GM23338 (cell line): ENCODE data around the gene CALML5. TPM values are rescaled to one million over a fixed set of nuclear protein-coding genes. Genes with fewer than 3 reads are reported as not detected.

Source experiments
- ATAC-seq: fragments of 200-7000 bp; cut with Tn5 transposase; 3 replicates; pipeline ENCODE4 v1.9.1; 2020
- DNase-seq: peaks from one replicate; pipeline ENCODE4 v3.0.0-alpha.2; 2015; ENCODE audit warnings: low spot score
- H2AFZ ChIP-seq: fragments of 200-600 bp; sonication (generic); 2 replicates; pipeline ENCODE4 v1.8.0; 2016; ENCODE audit warnings: antibody characterized with exemption, mild to moderate bottlenecking, moderate library complexity
- H3F3A ChIP-seq: fragments of 200-600 bp; sonication (generic); replicated peaks from 2 replicates; pipeline ENCODE4 v1.8.0; 2017; ENCODE audit warnings: antibody characterized with exemption, mixed run types, low read depth
- H3K27ac ChIP-seq: fragments of 200-600 bp; sonication (generic); 2 replicates; pipeline ENCODE4 v1.6.1; 2016; ENCODE audit warnings: low read depth
- H3K27me3 ChIP-seq: fragments of 200-600 bp; sonication (generic); 2 replicates; pipeline ENCODE4 v1.8.0; 2016; ENCODE audit warnings: mild to moderate bottlenecking, mixed run types, moderate library complexity; ENCODE audit not compliant: insufficient read depth
- H3K36me3 ChIP-seq: fragments of 200-600 bp; sonication (generic); 2 replicates; pipeline ENCODE4 v1.8.0; 2016; ENCODE audit warnings: mild to moderate bottlenecking; ENCODE audit not compliant: insufficient read depth
- H3K4me1 ChIP-seq: fragments of 200-600 bp; sonication (generic); 2 replicates; pipeline ENCODE4 v1.8.0; 2016; ENCODE audit warnings: mild to moderate bottlenecking, moderate library complexity; ENCODE audit not compliant: insufficient read depth
- H3K4me2 ChIP-seq: fragments of 200-600 bp; sonication (generic); 2 replicates; pipeline ENCODE4 v1.7.1; 2017; ENCODE audit warnings: mixed run types
- H3K4me3 ChIP-seq: fragments of 200-600 bp; sonication (generic); 2 replicates; pipeline ENCODE4 v1.6.1; 2016; ENCODE audit warnings: mixed run types
- H3K79me2 ChIP-seq: fragments of 200-600 bp; sonication (generic); replicated peaks from 2 replicates; pipeline ENCODE4 v1.8.0; 2017; ENCODE audit warnings: mild to moderate bottlenecking; ENCODE audit not compliant: insufficient read depth
- H3K9me2 ChIP-seq: fragments of 200-600 bp; sonication (generic); 2 replicates; pipeline ENCODE4 v1.8.0; 2017; ENCODE audit not compliant: insufficient read depth
- H4K20me1 ChIP-seq: fragments of 200-600 bp; sonication (generic); replicated peaks from 2 replicates; pipeline ENCODE4 v1.8.0; 2017; ENCODE audit warnings: mild to moderate bottlenecking; ENCODE audit not compliant: insufficient read depth
- H3K27ac Mint-ChIP-seq: 2 replicates; pipeline ENCODE4 v1.8.0; 2020; ENCODE audit warnings: inconsistent platforms, mild to moderate bottlenecking, moderate library complexity, mixed read lengths
- H3K27me3 Mint-ChIP-seq: 3 replicates; pipeline ENCODE4 v1.8.0; 2022; ENCODE audit warnings: low read depth, mild to moderate bottlenecking, moderate library complexity, mixed read lengths, inconsistent platforms; ENCODE audit not compliant: insufficient read depth, poor library complexity
- H3K36me3 Mint-ChIP-seq: 3 replicates; pipeline ENCODE4 v1.8.0; 2021; ENCODE audit warnings: low read depth, mild to moderate bottlenecking, inconsistent platforms, moderate library complexity, mixed read lengths
- H3K4me1 Mint-ChIP-seq: 3 replicates; pipeline ENCODE4 v1.8.0; 2020; ENCODE audit warnings: mild to moderate bottlenecking, inconsistent platforms, mixed read lengths
- H3K4me3 Mint-ChIP-seq: 3 replicates; pipeline ENCODE4 v1.8.0; 2021; ENCODE audit warnings: moderate library complexity, mild to moderate bottlenecking, inconsistent platforms, mixed read lengths
- H3K9me3 Mint-ChIP-seq: 3 replicates; pipeline ENCODE4 v1.8.0; 2020; ENCODE audit warnings: moderate library complexity, mild to moderate bottlenecking, inconsistent platforms, mixed read lengths
- CREB1 ChIP-seq: fragments of 250-450 bp; sonication (Bioruptor Pico); IDR thresholded peaks from 2 replicates; pipeline ENCODE4 v1.5.0; 2020; ENCODE audit warnings: low read depth, mild to moderate bottlenecking, moderate library complexity
- CTCF ChIP-seq, 2 experiments: fragments of 200-600 bp in 1 of 2; sonication (generic) in 1 of 2; conservative IDR thresholded peaks; 2 replicates each; pipeline versions ENCODE4 v1.5.1 to v1.6.1; 2016 to 2017; ENCODE audit warnings: antibody characterized with exemption in 2 of 2, low read depth in 2 of 2, mild to moderate bottlenecking in 2 of 2, moderate library complexity in 1 of 2
- ETS1 ChIP-seq: IDR thresholded peaks from 2 replicates; pipeline ENCODE4 v1.6.1; 2016; ENCODE audit warnings: antibody characterized with exemption
- EZH2 ChIP-seq: fragments of 200-600 bp; sonication (generic); IDR thresholded peaks from one replicate; pipeline ENCODE4 v1.8.0; 2017; ENCODE audit warnings: antibody characterized with exemption, mild to moderate bottlenecking, low read depth; ENCODE audit not compliant: unreplicated experiment
- EZH2phosphoT487 ChIP-seq: fragments of 200-600 bp; sonication (generic); IDR thresholded peaks from one replicate; pipeline ENCODE4 v1.8.1; 2018; ENCODE audit warnings: antibody characterized with exemption; ENCODE audit not compliant: unreplicated experiment
- JUNB ChIP-seq: IDR thresholded peaks from one replicate; pipeline ENCODE4 v1.6.1; 2016; ENCODE audit warnings: antibody characterized with exemption; ENCODE audit not compliant: unreplicated experiment
- NANOG ChIP-seq: IDR thresholded peaks from 2 replicates; pipeline ENCODE4 v1.6.1; 2016; ENCODE audit warnings: antibody characterized with exemption, borderline replicate concordance
- POLR2AphosphoS5 ChIP-seq: IDR thresholded peaks from 2 replicates; pipeline ENCODE4 v1.6.1; 2016; ENCODE audit warnings: antibody characterized with exemption, low read depth
- REST ChIP-seq: IDR thresholded peaks from one replicate; pipeline ENCODE4 v1.6.1; 2018; ENCODE audit warnings: antibody characterized with exemption; ENCODE audit not compliant: unreplicated experiment
- STAT1 ChIP-seq: IDR thresholded peaks from one replicate; pipeline ENCODE4 v1.6.1; 2016; ENCODE audit warnings: antibody characterized with exemption; ENCODE audit not compliant: unreplicated experiment
- ZNF114 ChIP-seq: fragments of 250-450 bp; sonication (Bioruptor Pico); IDR thresholded peaks from 2 replicates; pipeline ENCODE4 v1.5.0; 2020; ENCODE audit warnings: mild to moderate bottlenecking, moderate library complexity
- ZNF331 ChIP-seq: fragments of 250-450 bp; sonication (Bioruptor Pico); IDR thresholded peaks from 2 replicates; pipeline ENCODE4 v1.5.0; 2020; ENCODE audit warnings: low read depth, mild to moderate bottlenecking, moderate library complexity
- ZNF462 ChIP-seq: fragments of 250-450 bp; sonication (Bioruptor Pico); IDR thresholded peaks from 2 replicates; pipeline ENCODE4 v1.5.0; 2020; ENCODE audit warnings: mild to moderate bottlenecking, moderate library complexity
- polyA plus RNA-seq: library from polyadenylated mRNA; unstranded; fragments of >200 nt; fragmentation: Nextera tagmentation; extraction: Ambion mirVana; gene quantifications from 2 replicates; pipeline ENCODE4 v1.2.1, GENCODE V29; 2016
- total RNA-seq: library from RNA; depleted of rRNA; stranded (reverse); fragments of >200 nt; shearing (Covaris generic); gene quantifications from 2 replicates; pipeline ENCODE4 v1.2.3, GENCODE V29; 2014

The CALML5 gene
- total and polyA plus RNA-seq, 2 experiments from 2014 or later = 0.40 TPM; not detected in 1

GRCh38 chr10:5511885-5512280, 12.5 kb upstream of the CALML5 start:
- Mint-ChIP-seq H3K4me1 (peaks cover 11% of the 10 kb centered on the region), H3K4me3 (no peak overlapping the region; the same call in 2 of the 3 replicates), H3K36me3 (no peaks in the 10 kb centered on the region), H3K27me3 (peaks cover 5% of the 10 kb centered on the region), H3K9me3 (no peaks in the 10 kb centered on the region), H3K27ac (no peak overlapping the region)
- Histone ChIP-seq H3K4me1 (peaks cover 6% of the 10 kb centered on the region; the same call in 1 of the 2 replicates), H3K79me2 (no peaks in the 10 kb centered on the region), H3K4me3 (no peak overlapping the region), H3F3A (no peaks in the 10 kb centered on the region), H3K27me3 (no peaks in the 10 kb centered on the region), H3K36me3 (no peaks in the 10 kb centered on the region), H3K9me2 (peaks cover 8% of the 10 kb centered on the region; the same call in 1 of the 2 replicates), H3K4me2 (no peak overlapping the region), H4K20me1 (no peaks in the 10 kb centered on the region), H3K27ac (no peak overlapping the region), H2AFZ (peak overlapping the region; percentile 74; the same call in 1 of the 2 replicates)
- ATAC-seq (peak; percentile 37), DNase-seq (no peak)
- TF ChIP-seq POLR2AphosphoS5 (no peak), CREB1 (CRISPR knock-in tag) (no peak), ZNF114 (CRISPR knock-in tag) (no peak), JUNB (no peak), EZH2 (no peak), CTCF (conservative IDR thresholded peaks at IDR 0.05; ENCODE audit: low read depth in 2 of 2) (no peak), EZH2phosphoT487 (no peak), STAT1 (no peak), ZNF462 (no peak), REST (no peak), ZNF331 (CRISPR knock-in tag) (no peak), NANOG (no peak), ETS1 (no peak)
